Measurements from ENCODE around the gene AP3B1. TPM values are rescaled to one million over a fixed set of nuclear protein-coding genes. Genes with fewer than 3 reads are reported as not detected.

Gene AP3B1
- total RNA-seq, 1 experiment from 2014 or later: 39.7 TPM

GRCh38 chr5:77994943-77995342 is 299.6 kb downstream of the AP3B1 start:
- H3K4me1 Mint-ChIP-seq (ENCODE audit: insufficient read depth, unreplicated experiment): no peaks in the 10 kb centered on the region
- ChIA-PET POLR2A (no interaction called here), CTCF (interaction anchor here (1.2 kb wide), 1 partner anchor 9 kb away, joined by 3 read pairs; no protein-coding TSS in a partner anchor)
- H3K27me3 Mint-ChIP-seq (ENCODE audit: insufficient read depth, unreplicated experiment): no peaks in the 10 kb centered on the region
- TF ChIP-seq CTCF (IDR thresholded peaks at IDR 0.05; ENCODE audit: unreplicated experiment): no peak
- intact Hi-C loops (cut with micrococcal nuclease): no loop called here
- BruUV-seq (replicated peaks): no TSS peak
- DNase-seq (ENCODE audit: unreplicated experiment): no peak
- H3K27ac Mint-ChIP-seq (ENCODE audit: low read depth, unreplicated experiment): no peak overlapping the region
- no peaks in the 10 kb centered on the region for H3K9me3 Mint-ChIP-seq (ENCODE audit: unreplicated experiment)
- H3K36me3 Mint-ChIP-seq (ENCODE audit: insufficient read depth, unreplicated experiment): peaks cover 9% of the 10 kb centered on the region
- H3K4me3 Mint-ChIP-seq (ENCODE audit: unreplicated experiment): no peak overlapping the region

- BruUV-seq (replicated peaks): no TSS peak
- no peaks in the 10 kb centered on the region for H3K4me1 Mint-ChIP-seq (ENCODE audit: insufficient read depth, unreplicated experiment)
- intact Hi-C loops (cut with micrococcal nuclease): no loop called here
- ChIA-PET CTCF (interaction anchor here (0.6 kb wide), 1 partner anchor 126 kb away, joined by 4 read pairs; no protein-coding TSS in a partner anchor), POLR2A (no interaction called here)
- no peaks in the 10 kb centered on the region for H3K27me3 Mint-ChIP-seq (ENCODE audit: insufficient read depth, unreplicated experiment)
- TF ChIP-seq CTCF (IDR thresholded peaks at IDR 0.05; ENCODE audit: unreplicated experiment): no peak
- peaks cover under 1% of the 10 kb centered on the region for H3K36me3 Mint-ChIP-seq (ENCODE audit: insufficient read depth, unreplicated experiment)
- DNase-seq (ENCODE audit: unreplicated experiment): no peak
- H3K9me3 Mint-ChIP-seq (ENCODE audit: unreplicated experiment): no peaks in the 10 kb centered on the region
- no peak overlapping the region for H3K27ac Mint-ChIP-seq (ENCODE audit: low read depth, unreplicated experiment)
- H3K4me3 Mint-ChIP-seq (ENCODE audit: unreplicated experiment): no peak overlapping the region
Measured at GRCh38 chr5:77993855-77994318, 300.6 kb downstream of the AP3B1 start.

GRCh38 chr5:77993141-77993854 is 301.2 kb downstream of the AP3B1 start:
- Mint-ChIP-seq H3K4me1 (ENCODE audit: insufficient read depth, unreplicated experiment) (no peaks in the 10 kb centered on the region), H3K9me3 (ENCODE audit: unreplicated experiment) (no peaks in the 10 kb centered on the region), H3K4me3 (ENCODE audit: unreplicated experiment) (no peak overlapping the region), H3K36me3 (ENCODE audit: insufficient read depth, unreplicated experiment) (no peaks in the 10 kb centered on the region), H3K27me3 (ENCODE audit: insufficient read depth, unreplicated experiment) (no peaks in the 10 kb centered on the region), H3K27ac (ENCODE audit: low read depth, unreplicated experiment) (no peak overlapping the region)
- intact Hi-C loops (cut with micrococcal nuclease): no loop called here
- ChIA-PET CTCF (no interaction called here), POLR2A (interaction anchor here (1.1 kb wide), 1 partner anchor 371 kb away, joined by 4 read pairs; no protein-coding TSS in a partner anchor)
- no TSS peak for BruUV-seq (replicated peaks)
- TF ChIP-seq CTCF (IDR thresholded peaks at IDR 0.05; ENCODE audit: unreplicated experiment): no peak
- no peak for DNase-seq (ENCODE audit: unreplicated experiment)

- Mint-ChIP-seq H3K36me3 (ENCODE audit: insufficient read depth, unreplicated experiment) (no peaks in the 10 kb centered on the region), H3K4me1 (ENCODE audit: insufficient read depth, unreplicated experiment) (no peaks in the 10 kb centered on the region), H3K4me3 (ENCODE audit: unreplicated experiment) (no peak overlapping the region), H3K27ac (ENCODE audit: low read depth, unreplicated experiment) (no peak overlapping the region), H3K9me3 (ENCODE audit: unreplicated experiment) (no peaks in the 10 kb centered on the region), H3K27me3 (ENCODE audit: insufficient read depth, unreplicated experiment) (no peaks in the 10 kb centered on the region)
- intact Hi-C loops (cut with micrococcal nuclease): no loop called here
- no TSS peak for BruUV-seq (replicated peaks)
- no peak for DNase-seq (ENCODE audit: unreplicated experiment)
- POLR2A ChIA-PET: interaction anchor here (0.6 kb wide), 1 partner anchor 368 kb away, joined by 3 read pairs; no protein-coding TSS in a partner anchor
- CTCF ChIA-PET: no interaction called here
- TF ChIP-seq CTCF (IDR thresholded peaks at IDR 0.05; ENCODE audit: unreplicated experiment): no peak
Measured at GRCh38 chr5:77991084-77991483, 303.4 kb downstream of the AP3B1 start.

Data from MCF 10A (cell line).